Activated CD8-positive, alpha-beta memory T cell treated with anti-CD3 and anti-CD28 coated beads for 36 hours (primary cell): Measurements from ENCODE around the gene HCLS1. TPM values are rescaled to one million over a fixed set of nuclear protein-coding genes. Genes with fewer than 3 reads are reported as not detected.
"Not testable (repeated sequence)": the region's sequence is repeated elsewhere in the genome, so short reads cannot be mapped to it uniquely, and the experiment has no call there.

Experiments used
- CTCF ChIA-PET: fragments of 350-600 bp; sonication (Branson Sonifier 250); formaldehyde crosslinking; loops from one replicate; lab custom pipeline; 2021; ENCODE audit warnings: antibody characterized with exemption; lab: Charles Lee
- POLR2A ChIA-PET: fragments of 350-600 bp; sonication (Branson Sonifier 250); formaldehyde crosslinking; loops from one replicate; lab custom pipeline; 2021; ENCODE audit warnings: antibody characterized with exemption; lab: Charles Lee
- total RNA-seq, 2 experiments: library from RNA; stranded (reverse); gene quantifications; one replicate each; pipeline ENCODE4 v1.2.3, GENCODE V29; 2021

Gene HCLS1
- total RNA-seq, 2 experiments from 2014 or later: 182 to 194 TPM

DNA sequence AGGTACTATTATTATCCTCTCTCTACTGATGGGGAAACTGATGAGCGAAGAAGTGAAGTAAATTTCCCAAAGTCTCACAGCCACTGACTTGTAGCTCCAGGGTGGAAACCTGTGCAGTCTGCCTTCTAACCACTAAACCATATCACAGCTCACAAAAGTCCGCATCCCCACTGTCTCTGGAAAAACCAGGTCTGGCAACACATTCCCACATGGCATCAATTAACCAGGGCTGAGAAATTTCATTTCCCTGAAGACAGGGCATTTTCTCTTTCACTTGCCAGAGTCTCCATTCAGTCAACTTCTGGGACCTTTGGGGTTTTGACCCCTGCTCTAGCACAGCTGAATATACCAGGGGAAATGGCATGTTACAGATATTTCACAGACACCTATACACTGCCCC lies 41.0 kb downstream of the HCLS1 start:
- ChIA-PET CTCF (no interaction called here), POLR2A (no interaction called here)

DNA sequence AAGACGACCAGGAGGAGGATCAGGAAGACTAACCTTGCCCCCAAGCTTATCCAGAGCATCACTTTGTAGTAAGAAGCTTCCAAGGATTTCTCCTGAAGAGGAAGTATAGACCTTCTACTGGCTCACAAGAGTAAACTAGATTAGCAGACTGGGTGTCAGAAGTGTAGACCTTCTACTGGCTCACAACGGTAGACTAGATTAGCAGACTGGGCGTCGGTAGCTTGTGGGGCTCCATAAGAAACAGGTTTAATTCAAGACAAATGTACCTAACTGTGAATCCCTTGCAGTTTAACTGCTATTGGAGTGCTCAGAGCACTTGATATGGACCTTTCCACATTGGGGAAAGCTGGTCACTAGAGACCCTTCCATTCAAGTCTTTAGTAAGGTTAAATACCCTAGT lies 54.6 kb downstream of the HCLS1 start:
- POLR2A ChIA-PET: no interaction called here
- CTCF ChIA-PET: no interaction called here

DNA sequence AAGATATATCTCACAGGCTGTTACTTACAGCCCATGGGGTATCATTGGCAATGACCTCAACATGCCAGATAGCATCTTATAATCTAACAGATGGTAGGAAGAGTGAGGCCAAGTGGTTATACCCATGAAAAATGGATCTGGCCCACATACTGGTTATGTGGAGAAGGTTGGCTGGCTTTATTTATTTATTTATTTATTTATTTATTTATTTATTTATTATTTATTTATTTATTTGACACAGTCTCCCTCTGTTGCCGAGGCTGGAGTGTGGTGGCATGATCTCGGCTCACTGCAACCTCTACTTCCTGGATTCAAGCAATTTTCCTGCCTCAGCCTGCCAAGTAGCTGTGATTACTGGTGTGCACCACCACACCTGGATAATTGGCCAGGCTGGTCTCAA lies 55.9 kb downstream of the HCLS1 start:
- CTCF ChIA-PET: no interaction called here
- POLR2A ChIA-PET: no interaction called here

DNA sequence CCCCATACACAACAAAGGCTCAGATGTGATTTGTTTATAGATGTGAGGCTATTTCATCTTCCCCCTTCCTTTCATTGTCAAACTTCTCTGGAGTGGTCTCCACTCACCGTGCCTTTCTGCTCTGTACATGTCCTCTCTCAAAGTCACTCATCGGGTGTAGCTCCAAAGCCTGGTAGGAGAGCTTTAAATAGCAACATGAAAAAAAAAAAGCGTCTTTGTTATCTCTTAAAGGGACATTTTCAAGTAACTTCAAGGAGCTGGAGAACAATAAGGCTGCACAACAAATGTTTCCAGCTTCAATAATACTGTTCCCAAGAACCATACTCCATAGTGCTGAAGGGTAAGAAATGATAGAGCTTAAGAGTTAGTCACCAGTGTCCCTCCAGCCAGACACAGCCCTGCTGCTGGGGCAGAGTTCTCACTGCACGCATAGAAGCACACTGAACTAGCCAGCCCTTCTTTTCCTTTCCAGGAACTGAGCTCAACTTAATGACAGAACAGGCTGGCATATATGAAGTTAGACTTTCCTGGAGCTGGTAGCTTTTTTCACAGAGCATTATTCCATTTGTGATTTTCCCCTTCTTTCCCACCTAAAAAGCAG lies 59.4 kb downstream of the HCLS1 start:
- ChIA-PET POLR2A (interaction anchor here (0.6 kb wide), 1 partner anchor 55 kb away, joined by 3 read pairs; no protein-coding TSS in a partner anchor), CTCF (no interaction called here)

DNA sequence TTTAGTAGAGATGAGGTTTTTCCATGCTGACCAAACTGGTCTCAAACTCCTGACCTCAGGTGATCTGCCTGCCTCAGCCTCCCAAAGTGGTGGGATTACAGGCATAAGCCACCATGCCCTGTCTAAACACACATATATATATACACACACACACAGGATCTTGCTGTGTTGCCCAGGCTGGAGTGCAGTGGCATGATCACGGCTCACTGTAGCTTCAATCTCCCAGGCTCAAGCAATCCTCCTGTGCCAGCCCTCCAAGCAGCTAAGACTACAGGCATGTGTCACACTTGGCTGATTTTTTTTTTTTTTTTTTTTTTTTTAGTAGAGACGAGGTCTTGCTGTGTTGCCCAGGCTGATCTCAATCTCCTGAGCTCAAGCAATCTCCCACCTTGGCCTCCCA lies 60.8 kb downstream of the HCLS1 start:
- POLR2A ChIA-PET: interaction anchor here (0.5 kb wide), 1 partner anchor 35 kb away, joined by 7 read pairs; no protein-coding TSS in a partner anchor
- CTCF ChIA-PET: not testable (repeated sequence)

DNA sequence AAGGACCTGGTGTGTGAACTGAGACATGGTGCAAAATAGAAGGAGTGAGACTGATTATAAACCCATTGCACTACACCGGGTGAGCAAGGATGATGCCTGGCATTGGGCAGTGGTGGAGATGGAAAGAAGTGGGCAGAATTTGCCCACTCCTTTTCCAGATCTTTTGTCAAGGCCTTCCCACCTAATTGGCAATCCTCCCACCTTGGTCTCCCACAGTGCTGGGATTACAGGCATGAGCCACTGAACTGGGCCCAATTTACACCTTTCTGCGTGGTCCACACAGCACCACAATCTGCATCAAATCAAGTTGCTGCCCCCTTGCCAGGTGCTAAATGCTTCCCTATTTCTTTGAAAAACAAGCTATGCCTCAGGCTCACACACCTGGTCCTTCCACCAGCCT lies 62.1 kb downstream of the HCLS1 start:
- ChIA-PET CTCF (no interaction called here), POLR2A (no interaction called here)

DNA sequence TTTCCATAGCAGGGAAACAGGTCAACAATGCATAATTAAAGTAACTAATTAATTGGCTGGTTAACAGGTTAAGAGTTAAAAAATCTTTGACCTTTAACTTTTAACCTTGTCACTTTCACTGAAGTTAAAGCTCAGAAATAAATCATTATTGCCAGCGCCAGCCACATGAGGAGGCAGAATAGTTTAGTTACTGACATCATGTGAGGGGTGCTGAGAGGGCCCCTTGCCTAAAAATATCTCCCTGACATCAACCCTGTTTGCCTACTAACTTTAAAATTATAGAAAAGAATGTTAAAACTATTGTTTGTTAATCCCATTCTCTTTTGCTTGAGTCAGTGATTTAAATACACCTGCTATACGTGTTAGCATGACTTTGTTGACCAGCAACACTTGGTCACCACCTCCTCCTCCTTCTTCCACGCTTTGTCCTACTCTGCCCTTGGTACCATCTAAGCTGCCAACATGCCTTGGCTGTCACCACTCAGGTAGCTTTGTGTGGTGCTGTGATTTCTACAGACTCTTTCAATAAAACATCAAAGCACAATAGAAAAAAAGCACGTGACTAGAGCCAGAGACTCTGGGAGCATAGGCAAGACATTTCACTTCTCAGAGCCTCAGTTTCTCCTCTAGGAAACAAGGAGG lies 64.8 kb downstream of the HCLS1 start:
- CTCF ChIA-PET: no interaction called here
- POLR2A ChIA-PET: interaction anchor here (0.6 kb wide), 1 partner anchor 842 kb away, joined by 4 read pairs; no protein-coding TSS in a partner anchor

DNA sequence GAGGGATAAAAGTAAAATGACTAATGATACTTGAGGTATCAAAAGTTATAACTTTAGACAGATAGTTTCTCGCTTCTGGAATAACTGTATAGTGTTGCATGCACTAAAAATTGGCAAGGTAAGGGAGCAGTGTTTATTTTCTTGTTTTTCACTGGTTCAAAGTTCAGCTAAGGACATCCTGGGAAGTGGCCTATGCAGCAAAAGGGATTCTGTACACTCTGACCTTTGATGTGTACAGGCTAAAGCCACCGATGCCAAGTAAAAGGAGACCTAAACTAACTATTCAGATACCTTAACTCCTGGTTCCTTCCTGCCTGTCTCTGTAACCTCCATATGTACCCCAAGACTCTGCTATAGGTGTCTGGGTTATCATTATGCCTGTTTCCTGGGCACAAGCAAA lies 65.9 kb downstream of the HCLS1 start:
- ChIA-PET POLR2A (no interaction called here), CTCF (no interaction called here)

DNA sequence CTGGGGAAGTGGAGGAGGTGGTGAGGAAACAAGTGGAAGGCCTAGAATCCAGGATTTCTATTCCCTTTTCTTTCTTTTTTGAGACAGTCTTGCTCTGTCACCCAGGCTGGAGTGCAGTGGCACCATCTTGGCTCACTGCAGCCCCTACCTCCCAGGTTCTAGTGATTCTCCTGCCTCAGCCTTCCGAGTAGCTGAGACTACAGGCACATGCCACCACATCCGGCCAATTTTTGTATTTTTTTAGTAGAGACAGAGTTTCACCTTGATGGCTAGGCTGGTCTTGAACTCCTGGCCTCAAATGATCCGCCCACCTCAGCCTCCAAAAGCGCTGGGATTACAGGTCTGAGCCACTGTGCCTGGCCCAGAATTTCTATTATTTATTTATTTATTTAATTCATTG lies 66.9 kb downstream of the HCLS1 start:
- CTCF ChIA-PET, POLR2A ChIA-PET: not testable (repeated sequence)

DNA sequence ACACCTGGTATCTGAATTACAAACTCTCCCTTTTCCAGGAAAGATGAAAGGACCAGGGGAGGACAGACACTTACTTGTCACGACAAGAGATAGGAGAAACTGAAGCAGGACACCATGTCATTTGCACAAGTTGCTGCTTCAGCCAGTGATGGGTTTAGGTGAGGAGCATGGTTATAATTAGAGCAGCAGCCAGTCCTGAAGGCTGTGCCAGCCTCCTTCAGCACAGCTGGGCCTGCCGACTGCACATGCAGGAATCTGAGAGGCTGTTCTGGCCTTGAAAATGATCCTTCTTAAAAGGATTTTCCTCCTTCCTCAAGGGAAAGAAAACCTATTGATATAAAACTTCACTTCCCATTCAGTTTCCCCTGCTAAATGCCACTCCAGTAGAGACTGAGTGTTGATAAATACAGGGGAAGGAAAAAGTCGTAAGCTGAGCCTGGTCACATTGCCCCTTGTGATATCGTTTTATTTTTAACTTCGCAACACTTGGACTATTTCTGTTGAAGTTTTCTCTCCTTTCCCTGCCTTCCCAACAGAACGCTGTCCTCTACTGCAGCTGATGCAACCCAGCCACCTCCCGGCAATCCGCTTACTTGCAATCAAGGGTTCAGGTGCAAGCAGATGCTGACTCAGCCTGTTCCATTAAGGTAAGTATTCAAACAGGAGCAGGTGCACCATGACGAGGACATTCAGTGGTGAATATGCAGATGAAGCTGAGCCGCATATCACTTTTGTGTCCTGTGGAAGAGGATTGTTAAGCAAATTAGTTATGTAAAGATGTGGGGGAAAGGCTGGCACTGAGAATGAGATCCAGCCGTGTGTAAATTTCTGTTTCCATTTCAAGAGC lies 67.6 kb downstream of the HCLS1 start, which contains the start of gene FBXO40:
Gene FBXO40, plus strand, starts transcription at position 524 of the 847 bp plus-strand sequence. CDS start 27,197 bp downstream, outside the sequence.
- CTCF ChIA-PET: interaction anchor here (0.7 kb wide), 1 partner anchor 117 kb away, joined by 4 read pairs; no protein-coding TSS in a partner anchor
- POLR2A ChIA-PET: no interaction called here

DNA sequence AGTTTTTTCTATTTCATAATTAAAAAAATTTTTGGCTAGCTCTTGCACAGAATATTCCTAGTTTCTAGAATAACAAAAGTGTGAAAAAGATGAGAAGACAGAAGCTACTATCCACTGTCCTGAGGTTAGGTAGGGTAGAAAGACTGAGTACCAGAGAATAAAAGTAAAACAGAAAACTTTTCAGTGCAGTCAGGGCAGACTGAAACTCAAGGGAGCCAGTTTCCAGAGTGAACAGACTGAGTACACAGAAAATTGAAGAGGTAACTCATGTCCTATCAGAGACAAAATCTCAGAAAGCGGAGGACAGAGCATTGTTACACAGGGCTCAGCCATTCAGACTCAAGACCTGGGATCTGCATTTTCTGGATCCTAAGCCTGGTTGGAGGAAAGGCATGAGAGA lies 76.3 kb downstream of the HCLS1 start:
- POLR2A ChIA-PET: no interaction called here
- CTCF ChIA-PET: no interaction called here

DNA sequence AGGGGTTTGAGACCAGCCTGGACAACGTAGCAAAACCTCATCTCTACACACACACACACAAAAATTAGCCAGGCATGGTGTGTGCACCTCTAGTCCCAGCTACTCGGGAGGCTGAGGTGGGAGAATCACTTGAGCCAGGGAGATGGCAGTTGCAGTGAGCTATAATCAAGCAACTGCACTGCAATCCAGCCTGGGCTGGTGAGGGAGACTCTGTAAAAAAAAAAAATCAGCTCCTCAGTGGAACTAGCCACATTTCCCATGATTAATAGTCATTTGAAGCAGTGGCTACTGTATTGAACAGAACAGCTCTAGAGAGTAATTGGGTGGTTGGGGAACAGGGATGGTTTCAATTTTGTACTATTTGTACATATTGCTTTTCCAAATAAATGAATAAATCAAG lies 79.0 kb downstream of the HCLS1 start:
- POLR2A ChIA-PET: no interaction called here
- CTCF ChIA-PET: no interaction called here

Other genes starting within 250 kb of the HCLS1 start
- gene POLQ, start 114.9 kb downstream of the HCLS1 start, total RNA-seq: 10 to 100 TPM; 19.4 to 19.8 TPM
- not detected for gene ARGFX, start 93.0 kb downstream of the HCLS1 start, total RNA-seq
- not detected for gene FBXO40, start 67.5 kb downstream of the HCLS1 start, total RNA-seq
- gene GOLGB1, start 88.8 kb upstream of the HCLS1 start, total RNA-seq: 10 to 100 TPM; 13.3 to 15.3 TPM
- gene IQCB1, start 174.2 kb upstream of the HCLS1 start, total RNA-seq: 10 to 100 TPM; 28.4 to 31.6 TPM
- 10 to 100 TPM; 10.3 to 11.2 TPM for gene EAF2, start 174.3 kb upstream of the HCLS1 start, total RNA-seq
- 1 to 10 TPM in 1 of 2 experiments, under 1 TPM in 1; 0.84 to 1.4 TPM for gene SLC15A2, start 233.5 kb upstream of the HCLS1 start, total RNA-seq